ENCODE data around the gene OLFML2A. TPM values are rescaled to one million over a fixed set of nuclear protein-coding genes. Genes with fewer than 3 reads are reported as not detected.

OLFML2A gene
- total RNA-seq, 6 experiments from 2014 or later, result 0.30 to 0.88 (median 0.36) TPM

GRCh38 chr9:124815601-124816000 is 38.7 kb downstream of the OLFML2A start:
- no peaks in the 10 kb centered on the region for H3K36me3 Mint-ChIP-seq (ENCODE audit: low read depth)
- H3K9me3 Mint-ChIP-seq, result no peaks in the 10 kb centered on the region
- H3K4me3 Mint-ChIP-seq, result no peak overlapping the region
- H3K27ac Mint-ChIP-seq, result no peak overlapping the region
- H3K27me3 Mint-ChIP-seq (ENCODE audit: insufficient read depth), result peaks cover 6% of the 10 kb centered on the region
- TF ChIP-seq CTCF (IDR thresholded peaks at IDR 0.05), result no peak
- no peak for DNase-seq
- H3K4me1 Mint-ChIP-seq (ENCODE audit: low read depth), result peaks cover 57% of the 10 kb centered on the region

- Mint-ChIP-seq H3K36me3 (ENCODE audit: low read depth) (no peaks in the 10 kb centered on the region), H3K4me3 (peak overlapping the region; percentile 41; the same call in 1 of the 2 replicates), H3K4me1 (ENCODE audit: low read depth) (peaks cover 32% of the 10 kb centered on the region), H3K27me3 (ENCODE audit: insufficient read depth) (peaks cover 9% of the 10 kb centered on the region), H3K27ac (no peak overlapping the region; the same call in 1 of the 2 replicates), H3K9me3 (no peaks in the 10 kb centered on the region)
- DNase-seq, result peak; percentile 57
- 0 out of 2 replicates have a peak, but pooled peaks have one; percentile 13 for TF ChIP-seq CTCF (IDR thresholded peaks at IDR 0.05)
Observed at GRCh38 chr9:124818431-124819281, 41.7 kb downstream of the OLFML2A start.

GRCh38 chr9:124820698-124821623 is 44.0 kb downstream of the OLFML2A start:
- H3K27me3 Mint-ChIP-seq (ENCODE audit: insufficient read depth), result peaks cover 3% of the 10 kb centered on the region; the same call in 1 of the 2 replicates
- no peak overlapping the region for H3K4me3 Mint-ChIP-seq
- no peak overlapping the region for H3K27ac Mint-ChIP-seq
- no peaks in the 10 kb centered on the region for H3K9me3 Mint-ChIP-seq
- DNase-seq, result no peak
- peaks cover 27% of the 10 kb centered on the region for H3K4me1 Mint-ChIP-seq (ENCODE audit: low read depth)
- no peaks in the 10 kb centered on the region for H3K36me3 Mint-ChIP-seq (ENCODE audit: low read depth)
- no peak for TF ChIP-seq CTCF (IDR thresholded peaks at IDR 0.05)

- H3K4me1 Mint-ChIP-seq (ENCODE audit: low read depth), result peaks cover 7% of the 10 kb centered on the region; the same call in 1 of the 2 replicates
- no peaks in the 10 kb centered on the region; the same call in none of the 2 replicates for H3K27me3 Mint-ChIP-seq (ENCODE audit: insufficient read depth)
- peaks cover 5% of the 10 kb centered on the region; the same call in 1 of the 2 replicates for H3K36me3 Mint-ChIP-seq (ENCODE audit: low read depth)
- no peak overlapping the region for H3K4me3 Mint-ChIP-seq
- DNase-seq, result no peak
- peaks cover 6% of the 10 kb centered on the region for H3K9me3 Mint-ChIP-seq
- H3K27ac Mint-ChIP-seq, result no peak overlapping the region; the same call in 1 of the 2 replicates
- no peak for TF ChIP-seq CTCF (IDR thresholded peaks at IDR 0.05)
Observed at GRCh38 chr9:124828489-124829333, 51.8 kb downstream of the OLFML2A start.

- TF ChIP-seq CTCF (IDR thresholded peaks at IDR 0.05), result no peak
- Mint-ChIP-seq H3K36me3 (ENCODE audit: low read depth) (peaks cover 5% of the 10 kb centered on the region; the same call in 1 of the 2 replicates), H3K4me3 (no peak overlapping the region), H3K27me3 (ENCODE audit: insufficient read depth) (no peaks in the 10 kb centered on the region; the same call in none of the 2 replicates), H3K27ac (no peak overlapping the region), H3K9me3 (peaks cover 6% of the 10 kb centered on the region), H3K4me1 (ENCODE audit: low read depth) (peaks cover 11% of the 10 kb centered on the region)
- no peak for DNase-seq
Observed at GRCh38 chr9:124829334-124829669, 52.4 kb downstream of the OLFML2A start.
